ENCODE measurements around the gene TMCC1. TPM values are rescaled to one million over a fixed set of nuclear protein-coding genes. Genes with fewer than 3 reads are reported as not detected.

Gene TMCC1
- total and polyA plus RNA-seq, 10 of the 15 experiments (the other 5 are each of a cell fraction or from before 2014, with no cell fraction given): 2.3 to 21.1 (median 8.4) TPM

GRCh38 chr3:129663045-129663446 is 230.5 kb downstream of the TMCC1 start (continued):
- no peak for TF ChIP-seq ETV6 (conservative IDR thresholded peaks at IDR 0.05 in 1 of 2, IDR thresholded peaks at IDR 0.05 in 1 of 2; ENCODE audit: borderline replicate concordance in 1 of 2, low read depth in 1 of 2)

GRCh38 chr3:129662191-129662608 is 231.3 kb downstream of the TMCC1 start:
- DNase-seq (ENCODE audit: low read depth, low spot score) (no peak), ATAC-seq (no peak), FAIRE-seq (no peak)
- H3K4me3 ChIP-seq: no peak overlapping the region
- ChIA-PET POLR2A (interaction anchor here (2.9 kb wide), 1 partner anchor 10 kb away, joined by 11 read pairs; no protein-coding TSS in a partner anchor), SMC1A (ENCODE audit: uncharacterized antibody, unreplicated experiment) (interaction anchor here (1.7 to 3.5 kb wide), 2 partner anchors 11 to 163 kb away, joined by 5 to 12 read pairs; no protein-coding TSS in a partner anchor), CTCF (interaction anchor here (0.7 to 3.7 kb wide), 3 partner anchors 11 to 169 kb away, joined by 3 to 19 read pairs (median 3); no protein-coding TSS in a partner anchor), RAD21 (ENCODE audit: unreplicated experiment) (interaction anchor here (1.2 kb wide), 1 partner anchor 167 kb away, joined by 4 read pairs; no protein-coding TSS in a partner anchor)
- H3K36me3 ChIP-seq (ENCODE audit: control insufficient read depth in 2 of 2, insufficient read depth in 2 of 2, low read length in 1 of 2): no peaks in the 10 kb centered on the region
- TF ChIP-seq HDAC2 (IDR thresholded peaks at IDR 0.05): no peak
- no peak for TF ChIP-seq ATF7 (IDR thresholded peaks at IDR 0.05; ENCODE audit: low read depth)
- TF ChIP-seq SREBF2 (IDR thresholded peaks at IDR 0.05; ENCODE audit: low read length): no peak
- no peak for TF ChIP-seq EZH2 (IDR thresholded peaks at IDR 0.05; ENCODE audit: borderline replicate concordance, control insufficient read depth, low read depth, low read length)
- TF ChIP-seq STAT3 (IDR thresholded peaks at IDR 0.05; ENCODE audit: low read depth, low read length): no peak
- no peak for TF ChIP-seq E2F8 (IDR thresholded peaks at IDR 0.05; ENCODE audit: low read depth, partially characterized antibody)
- no peak for TF ChIP-seq PBX3 (IDR thresholded peaks at IDR 0.05; ENCODE audit: insufficient replicate concordance, low read depth, low read length)
- no peak for TF ChIP-seq MLLT1 (IDR thresholded peaks at IDR 0.05)
- no peak for TF ChIP-seq ZNF274 (IDR thresholded peaks at IDR 0.05; ENCODE audit: insufficient read depth, insufficient read length)
- no peaks in the 10 kb centered on the region for H3K27me3 ChIP-seq (replicated peaks in 1 of 2; ENCODE audit: control insufficient read depth in 2 of 2, insufficient read depth in 2 of 2, low read length in 1 of 2)
- in situ Hi-C loops (cut with MboI): no loop called here
- H3K9ac ChIP-seq (ENCODE audit: control insufficient read depth, insufficient read depth, low read length): no peak overlapping the region
- intact Hi-C loops (cut with micrococcal nuclease; ENCODE audit: unreplicated experiment): no loop called here
- BruUV-seq (replicated peaks): no TSS peak
- no peaks in the 10 kb centered on the region for H3K79me2 ChIP-seq (ENCODE audit: control insufficient read depth, insufficient read depth, low read length)
- no peak overlapping the region for H3K4me2 ChIP-seq (ENCODE audit: control insufficient read depth, insufficient read depth)
- no peak overlapping the region for H3K27ac ChIP-seq (ENCODE audit: control insufficient read depth, insufficient read depth)
- H3K9me3 ChIP-seq (replicated peaks; ENCODE audit: control insufficient read depth, insufficient read depth, low read length): no peaks in the 10 kb centered on the region
- peaks cover 11% of the 10 kb centered on the region; the same call in 1 of the 2 replicates for H3K4me1 ChIP-seq (ENCODE audit: control insufficient read depth, insufficient read depth, low read length)
- 92% methylated on average over 4 of the region's 4 CpGs for WGBS (ENCODE audit: insufficient coverage, insufficient replicate concordance, low lambda C conversion rate, missing lambda C conversion rate)
- H4K20me1 ChIP-seq (ENCODE audit: control insufficient read depth, insufficient read depth): no peaks in the 10 kb centered on the region
- H2AFZ ChIP-seq (ENCODE audit: control insufficient read depth, low read depth, low read length): no peak overlapping the region

All from GM12878 (cell line).